Lower lobe of right lung (tissue), 2 donors: ENCODE data around the gene ZNF653. TPM values are rescaled to one million over a fixed set of nuclear protein-coding genes. Genes with fewer than 3 reads are reported as not detected.

Experiments used
- ATAC-seq, 2 donors: fragments of 200-7000 bp; cut with Tn5 transposase; one replicate each; pipeline ENCODE4 v1.9.1; 2020 to 2022; ENCODE audit warnings: mild to moderate bottlenecking in 2 of 2, moderate library complexity in 2 of 2
- DNase-seq: peaks from one replicate; pipeline ENCODE4 v3.0.0-alpha.2; 2020
- H3K27ac ChIP-seq: fragments of 200-600 bp; one replicate; pipeline ENCODE4 v1.8.0; 2022
- H3K27me3 ChIP-seq: fragments of 200-600 bp; one replicate; pipeline ENCODE4 v1.8.0; 2022; ENCODE audit warnings: low read depth
- H3K36me3 ChIP-seq: fragments of 200-600 bp; one replicate; pipeline ENCODE4 v1.8.0; 2022; ENCODE audit warnings: mild to moderate bottlenecking
- H3K4me1 ChIP-seq: fragments of 200-600 bp; one replicate; pipeline ENCODE4 v1.8.0; 2022
- H3K4me3 ChIP-seq: fragments of 200-600 bp; one replicate; pipeline ENCODE4 v1.8.0; 2022; ENCODE audit warnings: mild to moderate bottlenecking
- H3K9me3 ChIP-seq: fragments of 200-600 bp; one replicate; pipeline ENCODE4 v1.8.0; 2022
- intact Hi-C: fragments of 100-400 bp; cut with DNase I; formaldehyde crosslinking; loops from one replicate; pipeline ENCODE4 v1.11.0; 2022
- long read RNA-seq: library from polyadenylated mRNA; unstranded; transcript quantifications from one replicate; pipeline ENCODE4 v2.0.0, GENCODE V29; 2021
- total RNA-seq: library from RNA; stranded (reverse); fragmentation: NEBNext Ultra II Directional; extraction: Animal tissue kit (Norgen Biotek cat#: 25700); gene quantifications from one replicate; pipeline ENCODE4 v1.2.1, GENCODE V29; 2021
- TF ChIP-seq, protein P1 (sequence below): fragments of 200-600 bp; IDR thresholded peaks from one replicate; pipeline ENCODE4 v1.8.0; 2022; ENCODE audit warnings: antibody characterized with exemption, mild to moderate bottlenecking
- donor health status: DM: no; HTN: yes; CAD: no; lungs with severe emphysema.

The ZNF653 gene, protein sequence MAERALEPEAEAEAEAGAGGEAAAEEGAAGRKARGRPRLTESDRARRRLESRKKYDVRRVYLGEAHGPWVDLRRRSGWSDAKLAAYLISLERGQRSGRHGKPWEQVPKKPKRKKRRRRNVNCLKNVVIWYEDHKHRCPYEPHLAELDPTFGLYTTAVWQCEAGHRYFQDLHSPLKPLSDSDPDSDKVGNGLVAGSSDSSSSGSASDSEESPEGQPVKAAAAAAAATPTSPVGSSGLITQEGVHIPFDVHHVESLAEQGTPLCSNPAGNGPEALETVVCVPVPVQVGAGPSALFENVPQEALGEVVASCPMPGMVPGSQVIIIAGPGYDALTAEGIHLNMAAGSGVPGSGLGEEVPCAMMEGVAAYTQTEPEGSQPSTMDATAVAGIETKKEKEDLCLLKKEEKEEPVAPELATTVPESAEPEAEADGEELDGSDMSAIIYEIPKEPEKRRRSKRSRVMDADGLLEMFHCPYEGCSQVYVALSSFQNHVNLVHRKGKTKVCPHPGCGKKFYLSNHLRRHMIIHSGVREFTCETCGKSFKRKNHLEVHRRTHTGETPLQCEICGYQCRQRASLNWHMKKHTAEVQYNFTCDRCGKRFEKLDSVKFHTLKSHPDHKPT
- total RNA-seq, result 9.2 TPM
- long read RNA-seq, partial matches to known transcripts, result 8 of 18 reads
- long read RNA-seq, other reads (novel, unspliced or antisense), result 5 of 18 reads

DNA sequence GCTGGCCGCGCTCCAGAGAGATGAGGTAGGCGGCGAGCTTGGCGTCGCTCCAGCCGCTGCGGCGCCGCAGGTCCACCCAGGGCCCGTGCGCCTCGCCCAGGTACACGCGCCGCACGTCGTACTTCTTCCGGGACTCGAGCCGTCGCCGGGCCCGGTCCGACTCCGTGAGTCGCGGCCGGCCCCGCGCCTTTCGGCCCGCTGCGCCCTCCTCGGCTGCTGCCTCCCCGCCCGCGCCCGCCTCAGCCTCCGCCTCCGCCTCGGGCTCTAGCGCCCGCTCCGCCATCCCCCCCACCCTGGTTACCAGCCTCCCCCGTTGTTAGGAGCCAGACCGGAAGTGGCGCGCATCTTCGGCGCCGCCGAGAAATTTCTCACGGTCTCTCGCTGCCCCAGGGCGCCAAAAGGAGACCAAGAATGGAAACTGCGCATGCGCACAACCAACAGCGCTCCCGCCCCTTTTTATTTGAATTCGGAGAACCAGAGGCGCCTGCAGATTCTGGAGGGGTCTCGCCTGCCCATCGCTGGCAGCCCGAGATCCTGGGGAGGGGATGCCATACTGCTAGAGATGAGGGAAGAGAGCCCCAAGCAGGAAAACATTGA lies at the start of gene ZNF653:
Gene ZNF653 (minus strand): TSS at position 336 of the 597 bp plus-strand sequence. CDS start 53 bp downstream, at position 283.
- DNase-seq, result peak; percentile 94
- TF ChIP-seq, protein P1, sequence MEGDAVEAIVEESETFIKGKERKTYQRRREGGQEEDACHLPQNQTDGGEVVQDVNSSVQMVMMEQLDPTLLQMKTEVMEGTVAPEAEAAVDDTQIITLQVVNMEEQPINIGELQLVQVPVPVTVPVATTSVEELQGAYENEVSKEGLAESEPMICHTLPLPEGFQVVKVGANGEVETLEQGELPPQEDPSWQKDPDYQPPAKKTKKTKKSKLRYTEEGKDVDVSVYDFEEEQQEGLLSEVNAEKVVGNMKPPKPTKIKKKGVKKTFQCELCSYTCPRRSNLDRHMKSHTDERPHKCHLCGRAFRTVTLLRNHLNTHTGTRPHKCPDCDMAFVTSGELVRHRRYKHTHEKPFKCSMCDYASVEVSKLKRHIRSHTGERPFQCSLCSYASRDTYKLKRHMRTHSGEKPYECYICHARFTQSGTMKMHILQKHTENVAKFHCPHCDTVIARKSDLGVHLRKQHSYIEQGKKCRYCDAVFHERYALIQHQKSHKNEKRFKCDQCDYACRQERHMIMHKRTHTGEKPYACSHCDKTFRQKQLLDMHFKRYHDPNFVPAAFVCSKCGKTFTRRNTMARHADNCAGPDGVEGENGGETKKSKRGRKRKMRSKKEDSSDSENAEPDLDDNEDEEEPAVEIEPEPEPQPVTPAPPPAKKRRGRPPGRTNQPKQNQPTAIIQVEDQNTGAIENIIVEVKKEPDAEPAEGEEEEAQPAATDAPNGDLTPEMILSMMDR, result no peak

DNA sequence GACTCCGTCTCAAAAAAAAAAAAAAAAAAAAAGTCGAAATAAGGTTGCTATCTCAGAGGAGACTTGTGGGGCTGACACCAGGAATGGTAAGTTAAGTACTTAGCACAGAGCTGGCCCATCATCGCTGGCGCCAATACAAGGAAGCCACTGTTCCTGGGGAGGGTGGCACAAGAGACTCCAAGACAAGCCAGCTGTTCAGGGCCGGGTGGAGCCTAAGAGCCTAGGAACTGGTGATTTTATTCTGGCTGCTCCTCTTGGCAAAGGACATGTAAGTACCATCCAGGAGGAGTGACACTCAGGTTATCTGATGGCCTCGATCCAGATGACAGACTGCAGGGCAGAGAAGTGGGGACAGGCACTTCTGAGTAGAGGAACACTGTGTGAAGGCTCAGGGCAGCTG lies 49.6 kb upstream of the ZNF653 start:
- no peaks in the 10 kb centered on the region for H3K27me3 ChIP-seq
- intact Hi-C loops, result no loop called here
- DNase-seq, result no peak
- H3K36me3 ChIP-seq, result peaks cover 42% of the 10 kb centered on the region
- TF ChIP-seq, protein P1, result no peak
- ATAC-seq, result no peak
- H3K4me1 ChIP-seq, result peaks cover 28% of the 10 kb centered on the region
- H3K27ac ChIP-seq, result no peak overlapping the region
- H3K4me3 ChIP-seq, result no peak overlapping the region
- H3K9me3 ChIP-seq, result no peaks in the 10 kb centered on the region

More for the DNA sequence above, at the start of gene ZNF653:
- Histone ChIP-seq H3K27ac (peak within 1 kb of the TSS; percentile 96), H3K9me3 (no peaks in the 10 kb centered on the region), H3K4me1 (peaks cover 9% of the 10 kb centered on the region), H3K36me3 (no peaks in the 10 kb centered on the region), H3K27me3 (no peaks in the 10 kb centered on the region), H3K4me3 (peak within 1 kb of the TSS; percentile 91)
- ATAC-seq, result peak; percentile 93
- intact Hi-C loops, result no loop called here

DNA sequence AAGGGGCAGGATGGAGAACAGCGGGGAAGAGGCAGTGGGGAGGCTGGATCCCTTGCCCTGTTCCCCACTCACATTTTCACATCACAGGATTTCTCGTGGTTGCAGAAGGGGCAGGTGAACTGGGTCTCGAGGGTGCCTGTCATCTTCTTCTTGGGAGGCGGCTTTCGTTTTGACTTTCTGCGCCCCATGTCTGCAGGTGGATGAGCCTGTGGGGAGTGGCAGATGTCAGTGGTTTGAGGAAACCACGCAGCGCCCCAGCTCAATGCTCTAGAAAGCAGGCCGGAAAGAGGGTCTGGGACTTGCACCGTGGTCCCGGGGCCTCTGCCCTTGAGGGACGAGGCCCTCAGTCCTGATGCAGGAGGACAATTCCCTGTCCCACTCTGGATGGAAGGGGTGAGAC lies 48.5 kb upstream of the ZNF653 start:
- H3K9me3 ChIP-seq, result no peaks in the 10 kb centered on the region
- no peak for DNase-seq
- H3K27ac ChIP-seq, result no peak overlapping the region
- TF ChIP-seq, protein P1, result no peak
- ATAC-seq, result no peak
- H3K4me1 ChIP-seq, result peaks cover 19% of the 10 kb centered on the region
- no peak overlapping the region for H3K4me3 ChIP-seq
- no peaks in the 10 kb centered on the region for H3K27me3 ChIP-seq
- H3K36me3 ChIP-seq, result peaks cover 42% of the 10 kb centered on the region
- intact Hi-C loops, result no loop called here

DNA sequence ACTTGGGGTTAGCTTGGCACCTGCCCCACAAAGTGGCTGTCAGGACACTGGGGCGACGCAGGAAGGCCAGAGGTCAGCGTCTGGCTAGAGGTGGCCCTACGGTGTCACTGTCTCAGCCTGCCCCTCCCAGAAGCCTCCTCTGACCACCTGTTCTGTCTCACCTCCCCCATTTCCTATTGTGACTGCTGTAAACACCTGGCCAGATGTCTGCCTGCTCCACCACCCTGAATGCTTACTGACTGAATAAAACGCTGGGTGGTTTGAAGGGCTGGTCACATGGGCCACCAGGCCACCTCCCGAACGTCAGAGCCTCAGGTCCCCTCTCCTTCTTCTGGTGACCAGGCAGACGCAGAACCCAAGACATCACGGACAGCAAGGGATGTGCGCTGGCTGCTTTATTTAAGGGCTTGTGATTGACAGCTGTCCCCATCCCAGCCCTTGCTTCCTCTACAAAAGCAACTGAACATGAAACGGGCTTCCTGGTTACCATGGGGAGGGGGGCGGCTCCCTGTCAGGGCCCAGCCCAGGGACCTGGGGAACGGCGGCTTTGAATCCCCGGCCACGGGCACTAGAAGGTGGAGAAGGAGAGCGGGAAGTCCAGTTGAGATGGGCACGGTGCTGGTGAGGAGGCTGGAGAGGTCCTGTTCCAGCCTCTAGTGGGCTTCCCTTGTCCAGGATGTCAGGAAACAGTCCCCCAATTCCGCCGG lies 47.2 kb upstream of the ZNF653 start:
- no peak for ATAC-seq
- DNase-seq, result no peak
- H3K4me1 ChIP-seq, result peaks cover 12% of the 10 kb centered on the region
- no peak overlapping the region for H3K4me3 ChIP-seq
- H3K36me3 ChIP-seq, result peaks cover 42% of the 10 kb centered on the region
- H3K9me3 ChIP-seq, result no peaks in the 10 kb centered on the region
- TF ChIP-seq, protein P1, result no peak
- H3K27me3 ChIP-seq, result no peaks in the 10 kb centered on the region
- no peak overlapping the region for H3K27ac ChIP-seq
- intact Hi-C loops, result no loop called here

DNA sequence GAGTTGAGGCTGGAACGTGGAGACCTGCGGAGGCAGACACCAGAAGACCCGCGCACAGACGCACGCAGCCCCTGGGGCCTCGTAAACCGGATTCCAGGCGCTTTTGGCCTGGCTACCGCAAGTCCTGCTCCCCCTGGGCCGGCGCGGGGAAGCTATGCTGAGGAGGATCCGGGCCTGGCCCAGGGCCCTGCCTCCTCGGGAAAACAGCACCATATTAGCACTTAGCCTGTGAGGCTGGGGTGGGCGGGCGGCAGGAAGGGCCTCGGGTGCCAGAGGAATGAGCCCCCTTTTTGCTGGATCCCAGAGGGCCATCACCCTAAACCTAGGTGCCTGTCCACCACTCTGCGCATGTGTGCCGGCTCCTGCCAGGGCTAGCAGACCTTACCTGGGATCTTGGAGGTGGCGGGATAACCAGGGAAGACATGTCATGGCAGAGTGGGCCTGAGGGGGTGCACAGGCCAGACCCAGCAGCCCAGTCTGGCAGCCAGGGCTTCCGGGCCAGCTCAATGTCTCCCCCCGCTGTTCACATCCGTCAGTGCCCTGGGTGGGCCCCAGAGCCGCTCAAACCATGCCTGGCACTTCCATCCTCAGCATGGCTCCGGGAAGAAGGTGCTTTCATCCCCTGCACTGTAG lies 46.1 kb upstream of the ZNF653 start:
- no peak for DNase-seq

More for the DNA sequence above, 46.1 kb upstream of the ZNF653 start:
- peaks cover 38% of the 10 kb centered on the region for H3K36me3 ChIP-seq
- H3K9me3 ChIP-seq, result no peaks in the 10 kb centered on the region
- TF ChIP-seq, protein P1, result peak; percentile 23
- no peak overlapping the region for H3K27ac ChIP-seq
- no peaks in the 10 kb centered on the region for H3K27me3 ChIP-seq
- no peak overlapping the region for H3K4me3 ChIP-seq
- intact Hi-C loops, result no loop called here
- peak; percentile 7 to 43 for ATAC-seq
- peaks cover 3% of the 10 kb centered on the region for H3K4me1 ChIP-seq
